Type B pancreatic cell (in vitro differentiated cells): Measurements from ENCODE around the gene SPATS2. TPM values are rescaled to one million over a fixed set of nuclear protein-coding genes. Genes with fewer than 3 reads are reported as not detected.

ENCODE experiments used
- DNase-seq: peaks from one replicate; pipeline ENCODE4 v3.0.0; 2021; ENCODE audit warnings: mixed read lengths; ENCODE audit not compliant: unreplicated experiment; ENCODE audit errors: extremely low spot score
- H3K27ac Mint-ChIP-seq: 2 replicates; pipeline ENCODE4 v1.8.0; 2021; ENCODE audit warnings: mild to moderate bottlenecking, mixed read lengths
- H3K27me3 Mint-ChIP-seq: 2 replicates; pipeline ENCODE4 v1.8.0; 2021; ENCODE audit warnings: mixed read lengths
- H3K36me3 Mint-ChIP-seq: 2 replicates; pipeline ENCODE4 v1.8.0; 2021; ENCODE audit warnings: mixed read lengths
- H3K4me1 Mint-ChIP-seq: one replicate; pipeline ENCODE4 v1.8.0; 2021; ENCODE audit warnings: mixed read lengths; ENCODE audit not compliant: unreplicated experiment
- H3K4me3 Mint-ChIP-seq: 2 replicates; pipeline ENCODE4 v1.8.0; 2021; ENCODE audit warnings: mild to moderate bottlenecking, mixed read lengths
- H3K9me3 Mint-ChIP-seq: 2 replicates; pipeline ENCODE4 v1.8.0; 2021; ENCODE audit warnings: mixed read lengths
- CTCF ChIP-seq: fragments of 200-600 bp; sonication (generic); conservative IDR thresholded peaks from 2 replicates; pipeline ENCODE4 v1.5.0; 2021; ENCODE audit warnings: antibody characterized with exemption, mild to moderate bottlenecking
- total RNA-seq: library from RNA; stranded (reverse); gene quantifications from 2 replicates; pipeline ENCODE4 v1.2.1, GENCODE V29; 2021; ENCODE audit warnings: low replicate concordance

Gene SPATS2
- total RNA-seq, 1 donor from 2014 or later = 40.3 TPM

GRCh38 chr12:49566361-49566760, 199.1 kb downstream of the SPATS2 start:
- Mint-ChIP-seq H3K4me1 (peaks cover 15% of the 10 kb centered on the region), H3K27me3 (no peaks in the 10 kb centered on the region), H3K27ac (no peak overlapping the region), H3K9me3 (no peaks in the 10 kb centered on the region), H3K4me3 (no peak overlapping the region), H3K36me3 (peaks cover 7% of the 10 kb centered on the region)
- DNase-seq = no peak
- TF ChIP-seq CTCF = no peak

- peaks cover 9% of the 10 kb centered on the region for H3K36me3 Mint-ChIP-seq
- no peaks in the 10 kb centered on the region for H3K27me3 Mint-ChIP-seq
- H3K4me3 Mint-ChIP-seq = peak overlapping the region; percentile 99
- H3K9me3 Mint-ChIP-seq = no peaks in the 10 kb centered on the region
- H3K4me1 Mint-ChIP-seq = peaks cover 15% of the 10 kb centered on the region
- TF ChIP-seq CTCF = no peak
- peak overlapping the region; percentile 97 for H3K27ac Mint-ChIP-seq
- no peak for DNase-seq
Measured at GRCh38 chr12:49567302-49567610, 200.0 kb downstream of the SPATS2 start.

- DNase-seq = peak; percentile 88
- no peak for TF ChIP-seq CTCF
- Mint-ChIP-seq H3K36me3 (peaks cover 8% of the 10 kb centered on the region), H3K9me3 (no peaks in the 10 kb centered on the region), H3K27ac (peak within 1 kb of the TSS; percentile 97), H3K4me1 (peaks cover 15% of the 10 kb centered on the region), H3K4me3 (peak within 1 kb of the TSS; percentile 99), H3K27me3 (no peaks in the 10 kb centered on the region)
Measured at GRCh38 chr12:49567611-49568441, 200.6 kb downstream of the SPATS2 start, which contains the start of gene MCRS1. Gene MCRS1 (minus strand): TSS chr12:49568142. CDS start chr12:49566731, 1,411 bp downstream.

- peaks cover 8% of the 10 kb centered on the region for H3K36me3 Mint-ChIP-seq
- no peaks in the 10 kb centered on the region for H3K27me3 Mint-ChIP-seq
- H3K4me3 Mint-ChIP-seq = peak overlapping the region; percentile 99
- peaks cover 15% of the 10 kb centered on the region for H3K4me1 Mint-ChIP-seq
- no peaks in the 10 kb centered on the region for H3K9me3 Mint-ChIP-seq
- no peak for TF ChIP-seq CTCF
- DNase-seq = no peak
- H3K27ac Mint-ChIP-seq = peak overlapping the region; percentile 97
Measured at GRCh38 chr12:49568442-49569162, 201.3 kb downstream of the SPATS2 start.

Other genes with a start within 250 kb of the SPATS2 start
- gene TUBA1B, start 236.1 kb upstream of the SPATS2 start, total RNA-seq = 664 and 1,458 TPM in 2 replicates
- 211 and 489 TPM in 2 replicates for gene TUBA1A, start 178.4 kb upstream of the SPATS2 start, total RNA-seq
- 187 and 221 TPM in 2 replicates for gene TUBA1C, start 102.4 kb upstream of the SPATS2 start, total RNA-seq
- 1.8 and 7.3 TPM in 2 replicates for gene PRPH, start 72.3 kb upstream of the SPATS2 start, total RNA-seq
- 21.7 and 66.3 TPM in 2 replicates for gene TROAP, start 44.2 kb upstream of the SPATS2 start, total RNA-seq
- 0.17 and 1.2 TPM in 2 replicates for gene C1QL4, start 30.3 kb upstream of the SPATS2 start, total RNA-seq
- 3.6 and 5.0 TPM in 2 replicates for gene DNAJC22, start 20.6 kb upstream of the SPATS2 start, total RNA-seq
- 0.72 and 1.8 TPM in 2 replicates for gene KCNH3, start 171.6 kb downstream of the SPATS2 start, total RNA-seq
- 60.6 and 61.8 TPM in 2 replicates for gene MCRS1, start 200.7 kb downstream of the SPATS2 start, total RNA-seq
- 0.14 and 0.21 TPM in 2 replicates for gene FAM186B, start 238.2 kb downstream of the SPATS2 start, total RNA-seq